ENCODE results near the gene PTBP3.

Gene PTBP3

GRCh38 chr9:112299514-112299913, 33.9 kb downstream of the PTBP3 start:
- DNase-seq (ENCODE audit: low spot score) = no peak
- in situ Hi-C loops (cut with MboI; ENCODE audit: low pct_unique_long_range_greater_than_20kb, low sequenced_read_pairs, unreplicated experiment) = no loop called here
- TF ChIP-seq CTCF (IDR thresholded peaks at IDR 0.05; ENCODE audit: extremely low read depth, insufficient read depth, missing control alignments) = no peak

- TF ChIP-seq CTCF (IDR thresholded peaks at IDR 0.05; ENCODE audit: extremely low read depth, insufficient read depth, missing control alignments) = no peak
- DNase-seq (ENCODE audit: low spot score) = no peak
- in situ Hi-C loops (cut with MboI; ENCODE audit: low pct_unique_long_range_greater_than_20kb, low sequenced_read_pairs, unreplicated experiment) = no loop called here
Observed at GRCh38 chr9:112296929-112297328, 36.5 kb downstream of the PTBP3 start.

- in situ Hi-C loops (cut with MboI; ENCODE audit: low pct_unique_long_range_greater_than_20kb, low sequenced_read_pairs, unreplicated experiment) = no loop called here
Observed at GRCh38 chr9:112295174-112295573, 38.2 kb downstream of the PTBP3 start.

GRCh38 chr9:112288029-112288428, 45.4 kb downstream of the PTBP3 start:
- in situ Hi-C loops (cut with MboI; ENCODE audit: low pct_unique_long_range_greater_than_20kb, low sequenced_read_pairs, unreplicated experiment) = no loop called here
- no peak for TF ChIP-seq CTCF (IDR thresholded peaks at IDR 0.05; ENCODE audit: extremely low read depth, insufficient read depth, missing control alignments)
- no peak for DNase-seq (ENCODE audit: low spot score)

More at GRCh38 chr9:112295174-112295573, 38.2 kb downstream of the PTBP3 start:
- TF ChIP-seq CTCF (IDR thresholded peaks at IDR 0.05; ENCODE audit: extremely low read depth, insufficient read depth, missing control alignments) = no peak
- DNase-seq (ENCODE audit: low spot score) = no peak

- TF ChIP-seq CTCF (IDR thresholded peaks at IDR 0.05; ENCODE audit: extremely low read depth, insufficient read depth, missing control alignments) = no peak
- no peak for DNase-seq (ENCODE audit: low spot score)
- in situ Hi-C loops (cut with MboI; ENCODE audit: low pct_unique_long_range_greater_than_20kb, low sequenced_read_pairs, unreplicated experiment) = no loop called here
Observed at GRCh38 chr9:112286926-112287325, 46.5 kb downstream of the PTBP3 start.

- no peak for DNase-seq (ENCODE audit: low spot score)
- TF ChIP-seq CTCF (IDR thresholded peaks at IDR 0.05; ENCODE audit: extremely low read depth, insufficient read depth, missing control alignments) = no peak
- in situ Hi-C loops (cut with MboI; ENCODE audit: low pct_unique_long_range_greater_than_20kb, low sequenced_read_pairs, unreplicated experiment) = no loop called here
Observed at GRCh38 chr9:112285056-112285455, 48.4 kb downstream of the PTBP3 start.

All from GM13977 (cell line).